ENCODE measurements around the gene CNTN6.

Gene CNTN6

DNA sequence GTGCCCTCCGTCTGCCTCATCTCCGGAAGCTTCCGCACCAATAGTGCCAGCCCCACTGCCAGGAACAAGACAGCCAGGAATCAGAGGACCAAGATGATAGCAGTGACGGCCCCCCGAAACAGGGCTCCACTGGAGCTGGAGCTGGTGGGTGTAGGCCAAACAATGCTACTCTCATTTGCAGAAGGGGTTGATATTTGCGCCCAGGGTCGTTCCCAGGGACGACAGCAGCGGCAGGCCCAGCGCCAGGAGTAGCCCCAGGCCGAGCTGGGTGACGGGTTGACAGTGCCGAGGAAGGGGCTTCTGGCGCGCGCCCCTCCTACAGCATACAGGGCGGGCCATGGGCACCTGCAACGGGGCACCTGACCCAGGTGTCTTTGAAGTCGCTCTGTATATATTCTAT, 301.4 kb downstream of the CNTN6 start:
- FAIRE-seq (no peak), DNase-seq (ENCODE audit: insufficient read length, low spot score) (no peak)

DNA sequence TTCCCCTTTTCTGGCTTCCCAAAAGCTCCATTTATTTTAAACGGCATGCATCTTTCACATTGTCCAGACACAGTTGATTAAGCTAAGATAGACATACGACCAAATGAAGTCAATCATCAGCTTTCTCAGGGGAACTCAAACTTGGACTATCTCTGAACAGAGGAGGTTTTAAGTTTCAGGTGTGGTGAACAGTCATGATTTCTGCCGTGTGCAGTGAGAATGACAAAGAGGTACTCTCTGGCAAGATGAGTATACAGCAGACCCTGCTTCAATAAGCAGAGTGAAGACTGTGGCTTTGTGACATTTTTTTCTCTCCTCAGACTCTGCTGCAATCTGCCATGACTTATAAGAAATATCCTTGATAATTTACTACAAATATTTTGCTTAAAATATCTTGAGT, 307.7 kb downstream of the CNTN6 start:
- peak; percentile 16 for FAIRE-seq
- no peak for DNase-seq (ENCODE audit: insufficient read length, low spot score)

DNA sequence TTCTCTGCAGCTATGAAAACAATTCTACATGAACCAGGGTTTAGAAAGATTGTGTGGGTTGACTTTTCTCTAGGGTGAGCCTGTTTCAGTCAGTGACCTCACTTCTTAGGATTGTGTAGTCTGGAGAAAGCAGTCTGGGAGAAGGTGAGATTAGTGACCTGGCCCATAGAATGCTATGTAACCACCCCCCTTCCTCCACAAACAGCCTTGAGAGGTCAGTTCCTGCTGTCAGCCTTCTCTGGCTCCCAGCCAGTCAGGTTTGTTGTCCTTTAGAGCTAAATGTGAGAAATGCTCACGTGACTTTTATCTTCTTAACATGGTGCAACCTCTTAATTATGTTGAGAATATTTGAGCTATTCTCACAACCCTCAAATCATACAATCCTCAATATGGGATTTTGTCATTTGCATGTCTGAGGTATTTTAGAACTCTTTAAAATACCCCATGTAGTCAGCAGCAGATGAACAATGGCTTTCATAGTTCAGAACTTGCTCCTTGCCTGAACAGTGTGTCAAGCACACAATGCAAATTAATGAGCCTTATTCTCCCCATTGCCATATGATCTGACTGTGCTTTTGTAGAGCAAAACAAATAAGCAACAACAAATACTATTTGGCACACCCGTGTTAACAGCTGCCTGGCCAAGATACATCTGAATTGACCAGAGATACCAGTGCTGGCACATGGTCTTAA, 311.6 kb downstream of the CNTN6 start:
- FAIRE-seq (no peak), DNase-seq (ENCODE audit: insufficient read length, low spot score) (no peak)

DNA sequence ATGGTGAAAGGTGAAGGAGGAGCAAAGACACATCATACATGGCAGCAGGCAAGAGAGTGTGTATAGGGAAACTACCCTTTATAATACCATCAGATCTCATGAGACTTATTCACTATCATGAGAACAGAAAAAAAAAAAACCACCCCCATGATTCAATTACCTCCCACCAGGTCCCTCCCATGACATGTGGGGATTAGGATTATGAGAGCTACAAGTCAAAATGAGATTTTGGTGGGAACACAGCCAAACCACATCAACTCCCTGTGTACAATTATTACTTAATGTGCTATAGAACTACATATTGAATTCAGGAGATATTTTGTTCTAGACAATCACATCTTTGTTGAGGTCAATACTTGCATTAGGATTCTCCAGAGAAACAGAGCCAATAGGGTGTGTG, 313.4 kb downstream of the CNTN6 start:
- FAIRE-seq (no peak), DNase-seq (ENCODE audit: insufficient read length, low spot score) (no peak)

DNA sequence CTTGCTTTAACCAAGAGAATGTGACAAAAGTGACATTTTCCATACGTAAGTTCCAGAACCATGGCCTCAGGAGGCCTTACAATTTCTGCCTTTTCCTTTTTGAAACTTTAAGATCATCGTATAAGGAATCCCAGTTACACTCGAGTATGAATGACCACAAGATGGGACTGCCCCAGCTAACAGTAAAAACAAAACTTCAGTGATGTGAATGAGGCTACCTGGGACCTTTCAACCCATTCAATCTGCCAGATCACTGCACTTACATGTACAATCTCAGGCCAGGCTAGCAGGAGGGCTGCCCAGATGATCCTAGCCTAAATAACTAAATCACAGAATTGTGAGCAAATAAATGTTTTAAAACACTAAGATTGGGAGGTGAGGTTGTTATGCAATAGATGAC, 328.8 kb downstream of the CNTN6 start:
- DNase-seq (ENCODE audit: insufficient read length, low spot score) (no peak), FAIRE-seq (no peak)

DNA sequence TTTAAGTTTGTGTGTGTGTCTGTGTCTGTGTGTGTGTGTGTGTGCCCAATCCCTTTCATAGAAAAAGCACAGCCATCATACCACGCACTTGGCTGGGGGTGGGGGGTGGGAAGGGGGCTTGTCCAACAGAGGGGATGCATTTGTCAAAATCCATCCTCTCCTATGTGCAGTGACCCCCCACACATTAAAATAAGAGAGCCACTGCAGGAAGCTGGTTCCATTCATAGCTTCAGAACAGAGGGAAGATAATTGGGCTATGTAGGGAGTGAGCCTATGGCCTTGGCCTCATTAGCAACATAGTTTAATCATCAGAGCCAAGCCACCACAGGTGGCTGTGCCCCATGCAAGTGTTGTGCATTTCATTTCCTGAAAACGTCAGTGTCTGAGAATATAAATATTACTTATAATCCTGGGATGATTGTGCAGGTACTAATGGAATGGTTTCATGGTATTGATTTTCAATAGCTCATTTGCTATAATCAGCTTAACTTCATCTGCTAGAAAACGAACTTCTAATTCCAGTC, 330.8 kb downstream of the CNTN6 start:
- FAIRE-seq (no peak), DNase-seq (ENCODE audit: insufficient read length, low spot score) (no peak)

DNA sequence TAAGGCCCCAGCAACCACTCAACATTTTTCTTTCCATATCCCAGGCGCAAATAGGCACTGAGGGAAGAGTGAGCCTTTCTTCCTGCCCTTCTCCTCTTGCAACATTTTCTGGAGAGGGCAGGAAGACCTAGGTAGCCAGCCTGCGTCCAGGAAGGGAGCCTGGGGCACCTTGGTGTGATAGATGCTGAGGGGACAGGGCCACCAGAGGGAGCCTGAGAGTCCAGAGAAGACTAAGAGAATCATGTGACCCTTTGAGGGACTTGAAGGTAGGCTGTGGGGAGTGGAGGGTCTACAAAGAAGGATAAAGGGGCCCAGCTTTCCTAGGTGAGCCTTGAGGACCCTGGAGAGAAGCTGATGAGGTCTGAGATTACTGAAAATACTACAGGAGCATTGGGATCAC, 346.6 kb downstream of the CNTN6 start:
- FAIRE-seq (no peak), DNase-seq (ENCODE audit: insufficient read length, low spot score) (no peak)

DNA sequence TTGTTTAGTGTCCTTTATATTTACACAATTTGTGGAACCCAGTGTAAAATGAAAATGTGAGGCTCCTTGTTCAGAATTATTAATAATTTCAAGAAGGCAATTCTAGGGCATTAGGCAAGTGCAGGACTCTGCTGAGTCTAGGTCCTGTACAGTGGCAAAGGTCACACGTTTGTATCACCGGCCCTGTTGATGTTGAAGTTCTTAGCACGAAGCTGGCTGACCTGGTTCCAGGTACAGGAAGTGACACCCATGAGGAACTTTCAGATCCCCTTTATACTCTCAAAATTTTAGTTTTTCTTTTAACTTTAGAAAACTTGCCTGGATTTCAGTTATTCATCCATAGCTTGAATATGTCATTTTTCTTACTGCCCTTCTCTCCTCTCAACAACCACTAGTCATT, 349.4 kb downstream of the CNTN6 start:
- no peak for DNase-seq (ENCODE audit: insufficient read length, low spot score)
- FAIRE-seq, result no peak

DNA sequence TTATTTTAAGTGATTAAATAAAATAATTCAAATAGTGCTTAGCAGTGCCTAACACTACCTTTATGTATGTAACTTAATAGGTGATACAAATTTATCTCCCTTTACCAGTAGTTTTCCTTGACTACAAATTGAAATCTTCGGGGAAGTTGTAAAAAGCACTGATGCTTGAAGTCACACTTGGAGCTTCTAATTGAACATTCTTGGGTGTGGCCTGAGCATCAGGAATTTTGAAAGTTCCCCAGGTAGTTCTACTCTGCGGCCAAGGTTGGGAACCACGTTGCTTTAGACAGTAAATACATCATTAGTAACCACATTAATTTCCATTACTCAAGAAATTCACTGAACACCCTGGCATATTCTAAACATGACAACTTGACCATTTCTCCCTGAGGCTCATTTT, 351.4 kb downstream of the CNTN6 start:
- FAIRE-seq (no peak), DNase-seq (ENCODE audit: insufficient read length, low spot score) (no peak)

DNA sequence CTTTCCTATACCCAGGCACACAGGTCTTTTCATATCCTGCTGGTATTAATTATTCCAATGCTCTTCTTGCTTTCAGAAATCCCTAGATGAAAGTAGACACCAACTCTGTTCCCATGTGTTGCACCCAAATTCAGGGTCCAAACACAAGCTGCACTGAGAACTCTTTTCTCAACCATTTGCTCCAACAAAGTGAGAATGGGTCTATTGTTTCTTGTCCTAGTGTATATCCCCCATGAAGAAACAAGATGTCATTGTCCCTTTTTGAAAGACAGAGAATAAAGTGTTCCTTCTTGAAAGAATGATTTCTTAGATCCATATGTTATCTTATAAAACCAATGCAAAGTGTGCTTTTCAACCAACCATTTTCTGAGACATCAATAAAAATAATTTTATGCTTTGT, 353.7 kb downstream of the CNTN6 start:
- DNase-seq (ENCODE audit: insufficient read length, low spot score) (no peak), FAIRE-seq (no peak)

DNA sequence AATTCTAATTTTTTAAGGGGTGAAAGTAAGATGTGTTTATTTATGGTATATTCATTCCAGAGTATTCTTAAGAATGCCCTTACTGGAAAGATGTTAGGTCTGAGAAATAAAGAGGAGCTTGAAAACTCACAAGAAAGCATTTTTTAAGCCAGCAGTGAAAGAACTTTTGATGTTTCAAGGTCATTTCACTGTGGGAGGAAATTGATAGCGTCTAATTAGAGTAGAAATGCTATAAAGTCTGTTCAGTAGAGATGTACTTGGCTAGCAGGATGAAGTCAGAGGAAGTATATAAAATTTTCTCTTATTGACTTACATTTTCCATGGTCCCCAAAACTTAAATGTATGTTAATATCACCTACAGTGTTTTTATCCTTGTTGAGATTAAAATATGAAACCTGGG, 354.6 kb downstream of the CNTN6 start:
- DNase-seq (ENCODE audit: insufficient read length, low spot score), result no peak
- no peak for FAIRE-seq

DNA sequence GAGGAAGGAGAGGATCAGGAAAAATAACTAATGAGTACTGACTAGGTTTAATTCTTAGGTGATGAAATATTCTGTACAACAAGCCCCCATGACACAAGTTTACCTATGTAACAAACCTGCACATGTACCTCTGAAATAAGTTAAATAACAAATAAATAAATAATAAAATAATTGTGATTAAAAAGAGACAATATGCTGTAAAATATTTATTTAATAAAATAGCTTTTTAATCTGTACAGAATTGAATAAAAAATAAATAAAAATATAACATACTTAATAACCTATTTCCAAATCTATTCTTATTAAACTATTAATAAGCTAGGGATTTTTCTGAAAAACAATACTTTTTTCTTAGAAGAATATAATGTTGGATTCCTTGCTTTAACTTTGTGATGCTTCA, 355.6 kb downstream of the CNTN6 start:
- DNase-seq (ENCODE audit: insufficient read length, low spot score) (no peak), FAIRE-seq (no peak)
